Activated T-helper 1 cell treated with anti-CD3 and anti-CD28 coated beads, Interleukin-12 subunit alpha, Interleukin-12 subunit beta, Interleukin-2, Interleukin-4 antibody, amounts not matched to agents 30 ng/mL and 10 ng/mL and 1 ng/mL, durations not matched to agents 14 hours and 24 hours and 36 hours (primary cell): ENCODE results near the gene MALT1. TPM values are rescaled to one million over a fixed set of nuclear protein-coding genes. Genes with fewer than 3 reads are reported as not detected.

Source experiments
- DNase-seq: peaks from one replicate; pipeline ENCODE4 v3.0.0; 2021; ENCODE audit warnings: low spot score
- H3K27ac Mint-ChIP-seq: one replicate; pipeline ENCODE4 v1.8.0; 2021; ENCODE audit warnings: mild to moderate bottlenecking, mixed read lengths
- H3K27me3 Mint-ChIP-seq: one replicate; pipeline ENCODE4 v1.8.0; 2022; ENCODE audit warnings: mild to moderate bottlenecking, moderate library complexity, mixed read lengths; ENCODE audit not compliant: insufficient read depth
- H3K36me3 Mint-ChIP-seq: one replicate; pipeline ENCODE4 v1.8.0; 2021; ENCODE audit warnings: low read depth, mixed read lengths
- H3K4me1 Mint-ChIP-seq: one replicate; pipeline ENCODE4 v1.8.0; 2021; ENCODE audit warnings: low read depth, mixed read lengths
- H3K4me3 Mint-ChIP-seq: one replicate; pipeline ENCODE4 v1.8.0; 2021; ENCODE audit warnings: mild to moderate bottlenecking, moderate library complexity, mixed read lengths
- H3K9me3 Mint-ChIP-seq: one replicate; pipeline ENCODE4 v1.8.0; 2021; ENCODE audit warnings: mixed read lengths
- intact Hi-C: fragments of 100-400 bp; cut with micrococcal nuclease; formaldehyde crosslinking; loops from one replicate; pipeline ENCODE4 v1.15.1; 2024
- total RNA-seq: library from RNA; stranded (reverse); gene quantifications from 2 replicates; pipeline ENCODE4 v1.2.3, GENCODE V29; 2022

The MALT1 gene
- total RNA-seq, 1 donor from 2014 or later: 32.4 TPM

GRCh38 chr18:58700209-58700608 lies 28.9 kb downstream of the MALT1 start:
- intact Hi-C loops: no loop called here
- DNase-seq: no peak
- no peak overlapping the region for H3K27ac Mint-ChIP-seq
- H3K4me3 Mint-ChIP-seq: no peak overlapping the region
- H3K9me3 Mint-ChIP-seq: no peaks in the 10 kb centered on the region
- H3K27me3 Mint-ChIP-seq: no peaks in the 10 kb centered on the region
- peaks cover 38% of the 10 kb centered on the region for H3K4me1 Mint-ChIP-seq
- H3K36me3 Mint-ChIP-seq: peaks cover 44% of the 10 kb centered on the region

- no peak overlapping the region for H3K27ac Mint-ChIP-seq
- DNase-seq: no peak
- H3K36me3 Mint-ChIP-seq: peaks cover 45% of the 10 kb centered on the region
- H3K9me3 Mint-ChIP-seq: no peaks in the 10 kb centered on the region
- H3K4me3 Mint-ChIP-seq: no peak overlapping the region
- intact Hi-C loops: loop anchor here (5.0 kb wide), 1 partner anchor 49 kb away; no protein-coding TSS in a partner anchor
- no peaks in the 10 kb centered on the region for H3K27me3 Mint-ChIP-seq
- H3K4me1 Mint-ChIP-seq: peaks cover 45% of the 10 kb centered on the region
Observed at GRCh38 chr18:58712930-58713329, 41.7 kb downstream of the MALT1 start.

- Mint-ChIP-seq H3K36me3 (peaks cover 44% of the 10 kb centered on the region), H3K4me3 (no peak overlapping the region), H3K27ac (peak overlapping the region; percentile 25), H3K4me1 (peaks cover 53% of the 10 kb centered on the region), H3K27me3 (no peaks in the 10 kb centered on the region), H3K9me3 (no peaks in the 10 kb centered on the region)
- DNase-seq: no peak
- intact Hi-C loops: loop anchor here (5.0 kb wide), 1 partner anchor 48 kb away; no protein-coding TSS in a partner anchor
Observed at GRCh38 chr18:58714259-58714658, 43.0 kb downstream of the MALT1 start.

GRCh38 chr18:58714821-58715220 lies 43.6 kb downstream of the MALT1 start:
- Mint-ChIP-seq H3K27ac (no peak overlapping the region), H3K4me3 (no peak overlapping the region), H3K9me3 (no peaks in the 10 kb centered on the region), H3K4me1 (peaks cover 53% of the 10 kb centered on the region), H3K36me3 (peaks cover 43% of the 10 kb centered on the region), H3K27me3 (no peaks in the 10 kb centered on the region)
- no peak for DNase-seq
- intact Hi-C loops: loop anchor here (5.0 kb wide), 1 partner anchor 47 kb away; no protein-coding TSS in a partner anchor

GRCh38 chr18:58715540-58715939 lies 44.3 kb downstream of the MALT1 start:
- intact Hi-C loops: no loop called here
- H3K27ac Mint-ChIP-seq: no peak overlapping the region

GRCh38 chr18:58716060-58716756 lies 44.9 kb downstream of the MALT1 start:
- Mint-ChIP-seq H3K27ac (peak overlapping the region; percentile 32), H3K9me3 (no peaks in the 10 kb centered on the region), H3K4me3 (peak overlapping the region; percentile 34), H3K4me1 (peaks cover 53% of the 10 kb centered on the region), H3K27me3 (no peaks in the 10 kb centered on the region), H3K36me3 (peaks cover 48% of the 10 kb centered on the region)
- no peak for DNase-seq
- intact Hi-C loops: loop anchor here (2.0 kb wide), 1 partner anchor 19 kb away; no protein-coding TSS in a partner anchor

More at GRCh38 chr18:58715540-58715939, 44.3 kb downstream of the MALT1 start:
- H3K9me3 Mint-ChIP-seq: no peaks in the 10 kb centered on the region
- no peak for DNase-seq
- peaks cover 46% of the 10 kb centered on the region for H3K36me3 Mint-ChIP-seq
- H3K4me3 Mint-ChIP-seq: peak overlapping the region; percentile 34
- peaks cover 53% of the 10 kb centered on the region for H3K4me1 Mint-ChIP-seq
- H3K27me3 Mint-ChIP-seq: no peaks in the 10 kb centered on the region

GRCh38 chr18:58721566-58722239 lies 50.4 kb downstream of the MALT1 start:
- Mint-ChIP-seq H3K9me3 (no peaks in the 10 kb centered on the region), H3K36me3 (peaks cover 40% of the 10 kb centered on the region), H3K4me3 (no peak overlapping the region), H3K27ac (no peak overlapping the region), H3K4me1 (peaks cover 10% of the 10 kb centered on the region), H3K27me3 (no peaks in the 10 kb centered on the region)
- DNase-seq: no peak
- intact Hi-C loops: no loop called here

GRCh38 chr18:58723810-58724602 lies 52.7 kb downstream of the MALT1 start:
- H3K27ac Mint-ChIP-seq: no peak overlapping the region
- no peak overlapping the region for H3K4me3 Mint-ChIP-seq
- no peaks in the 10 kb centered on the region for H3K9me3 Mint-ChIP-seq
- H3K36me3 Mint-ChIP-seq: peaks cover 31% of the 10 kb centered on the region
- no peaks in the 10 kb centered on the region for H3K27me3 Mint-ChIP-seq
- intact Hi-C loops: no loop called here
- H3K4me1 Mint-ChIP-seq: no peaks in the 10 kb centered on the region
- DNase-seq: no peak

- intact Hi-C loops: no loop called here
- no peaks in the 10 kb centered on the region for H3K9me3 Mint-ChIP-seq
- DNase-seq: no peak
- peaks cover 5% of the 10 kb centered on the region for H3K4me1 Mint-ChIP-seq
- H3K27ac Mint-ChIP-seq: no peak overlapping the region
- no peaks in the 10 kb centered on the region for H3K27me3 Mint-ChIP-seq
- H3K4me3 Mint-ChIP-seq: no peak overlapping the region
- peaks cover 29% of the 10 kb centered on the region for H3K36me3 Mint-ChIP-seq
Observed at GRCh38 chr18:58726671-58727070, 55.4 kb downstream of the MALT1 start.

- peaks cover 6% of the 10 kb centered on the region for H3K4me1 Mint-ChIP-seq
- intact Hi-C loops: no loop called here
- peaks cover 31% of the 10 kb centered on the region for H3K36me3 Mint-ChIP-seq
- no peak overlapping the region for H3K27ac Mint-ChIP-seq
- H3K27me3 Mint-ChIP-seq: no peaks in the 10 kb centered on the region
- H3K4me3 Mint-ChIP-seq: no peak overlapping the region
- H3K9me3 Mint-ChIP-seq: no peaks in the 10 kb centered on the region
- DNase-seq: no peak
Observed at GRCh38 chr18:58727776-58728500, 56.7 kb downstream of the MALT1 start.

GRCh38 chr18:58728719-58729118 lies 57.5 kb downstream of the MALT1 start:
- Mint-ChIP-seq H3K4me1 (peaks cover 6% of the 10 kb centered on the region), H3K27me3 (no peaks in the 10 kb centered on the region), H3K36me3 (peaks cover 30% of the 10 kb centered on the region), H3K4me3 (no peak overlapping the region), H3K27ac (no peak overlapping the region), H3K9me3 (no peaks in the 10 kb centered on the region)
- intact Hi-C loops: no loop called here
- DNase-seq: no peak

GRCh38 chr18:58730618-58731017 lies 59.4 kb downstream of the MALT1 start:
- Mint-ChIP-seq H3K27ac (no peak overlapping the region), H3K36me3 (peaks cover 34% of the 10 kb centered on the region), H3K4me3 (no peak overlapping the region), H3K9me3 (no peaks in the 10 kb centered on the region), H3K4me1 (peaks cover 6% of the 10 kb centered on the region), H3K27me3 (no peaks in the 10 kb centered on the region)
- no peak for DNase-seq
- intact Hi-C loops: no loop called here
